HG03103 (cell line): ENCODE data around the gene XKR7.
"Not testable (repeated sequence)": the region's sequence is repeated elsewhere in the genome, so short reads cannot be mapped to it uniquely, and the experiment has no call there.

Experiments used
- ATAC-seq: cut with Tn5 transposase; IDR thresholded peaks from one replicate; pipeline ENCODE4 v1.9.1; 2021; ENCODE audit warnings: low read depth; ENCODE audit not compliant: unreplicated experiment

The XKR7 gene

GRCh38 chr20:32010101-32010500, 42.1 kb downstream of the XKR7 start, which contains the start of gene CCM2L:
Gene CCM2L (plus strand): TSS chr20:32010438. CDS start chr20:32010455, 17 bp downstream.
- no peak for ATAC-seq

GRCh38 chr20:32010666-32011065, 42.7 kb downstream of the XKR7 start:
- no peak for ATAC-seq

GRCh38 chr20:32012159-32012688, 44.3 kb downstream of the XKR7 start:
- ATAC-seq, result no peak

- no peak for ATAC-seq
Observed at GRCh38 chr20:32013326-32013725, 45.4 kb downstream of the XKR7 start.

- no peak for ATAC-seq
Observed at GRCh38 chr20:32017711-32018251, 49.8 kb downstream of the XKR7 start.

GRCh38 chr20:32018269-32019155, 50.6 kb downstream of the XKR7 start:
- ATAC-seq, result no peak

GRCh38 chr20:32019156-32019510, 51.2 kb downstream of the XKR7 start:
- ATAC-seq, result no peak

- ATAC-seq, result no peak
Observed at GRCh38 chr20:32019563-32020463, 51.9 kb downstream of the XKR7 start.

GRCh38 chr20:32021091-32021490, 53.1 kb downstream of the XKR7 start:
- no peak for ATAC-seq

- ATAC-seq, result no peak
Observed at GRCh38 chr20:32024683-32025295, 56.8 kb downstream of the XKR7 start.

- no peak for ATAC-seq
Observed at GRCh38 chr20:32027643-32028042, 59.7 kb downstream of the XKR7 start.

- no peak for ATAC-seq
Observed at GRCh38 chr20:32028647-32029372, 60.9 kb downstream of the XKR7 start.

- ATAC-seq, result no peak
Observed at GRCh38 chr20:32029561-32029960, 61.6 kb downstream of the XKR7 start.

GRCh38 chr20:32031007-32031958, 63.3 kb downstream of the XKR7 start:
- ATAC-seq, result no peak

- no peak for ATAC-seq
Observed at GRCh38 chr20:32033316-32033715, 65.4 kb downstream of the XKR7 start.

- ATAC-seq, result not testable (repeated sequence)
Observed at GRCh38 chr20:32033721-32034120, 65.8 kb downstream of the XKR7 start.

- ATAC-seq, result no peak
Observed at GRCh38 chr20:32034581-32035425, 66.9 kb downstream of the XKR7 start.

GRCh38 chr20:32035426-32035779, 67.5 kb downstream of the XKR7 start:
- ATAC-seq, result no peak
